OCI-LY1 (cell line): Measurements from ENCODE around the gene CELA2A.
"Not testable (repeated sequence)": the region's sequence is repeated elsewhere in the genome, so short reads cannot be mapped to it uniquely, and the experiment has no call there.

Experiments
- EZH2 ChIP-seq: fragments of 200-600 bp; sonication (generic), shearing (Covaris generic); IDR thresholded peaks from 2 replicates; pipeline ENCODE4 v1.8.0; 2017; ENCODE audit warnings: borderline replicate concordance, mixed run types, mild to moderate bottlenecking, antibody characterized with exemption, low read length, moderate library complexity, mixed read lengths
- TF ChIP-seq, protein P1 (sequence below): fragments of 200-600 bp; sonication (generic), shearing (Covaris generic); IDR thresholded peaks from 2 replicates; pipeline ENCODE4 v1.5.1; 2017; ENCODE audit warnings: mild to moderate bottlenecking, antibody characterized with exemption, low read length, moderate library complexity, mixed read lengths

DNA sequence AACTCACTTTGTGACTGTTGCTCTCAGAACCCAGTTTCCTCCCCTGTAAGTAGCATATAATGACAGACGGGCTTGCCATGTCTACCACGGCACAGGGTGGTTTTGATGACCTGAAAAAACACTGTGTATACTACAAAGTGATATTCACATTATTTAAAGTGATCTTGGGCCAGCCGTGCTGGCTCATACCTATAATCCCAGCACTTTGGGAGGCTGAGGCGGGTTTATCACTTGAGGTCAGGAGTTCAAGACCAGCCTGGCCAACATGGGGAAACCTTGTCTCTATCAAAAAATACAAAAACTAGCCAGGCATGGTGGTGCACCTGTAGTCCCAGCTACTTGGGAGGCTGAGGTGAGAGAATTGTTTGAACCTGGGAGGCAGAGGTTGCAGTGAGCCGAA is 58.0 kb downstream of the CELA2A start:
- TF ChIP-seq, protein P1, sequence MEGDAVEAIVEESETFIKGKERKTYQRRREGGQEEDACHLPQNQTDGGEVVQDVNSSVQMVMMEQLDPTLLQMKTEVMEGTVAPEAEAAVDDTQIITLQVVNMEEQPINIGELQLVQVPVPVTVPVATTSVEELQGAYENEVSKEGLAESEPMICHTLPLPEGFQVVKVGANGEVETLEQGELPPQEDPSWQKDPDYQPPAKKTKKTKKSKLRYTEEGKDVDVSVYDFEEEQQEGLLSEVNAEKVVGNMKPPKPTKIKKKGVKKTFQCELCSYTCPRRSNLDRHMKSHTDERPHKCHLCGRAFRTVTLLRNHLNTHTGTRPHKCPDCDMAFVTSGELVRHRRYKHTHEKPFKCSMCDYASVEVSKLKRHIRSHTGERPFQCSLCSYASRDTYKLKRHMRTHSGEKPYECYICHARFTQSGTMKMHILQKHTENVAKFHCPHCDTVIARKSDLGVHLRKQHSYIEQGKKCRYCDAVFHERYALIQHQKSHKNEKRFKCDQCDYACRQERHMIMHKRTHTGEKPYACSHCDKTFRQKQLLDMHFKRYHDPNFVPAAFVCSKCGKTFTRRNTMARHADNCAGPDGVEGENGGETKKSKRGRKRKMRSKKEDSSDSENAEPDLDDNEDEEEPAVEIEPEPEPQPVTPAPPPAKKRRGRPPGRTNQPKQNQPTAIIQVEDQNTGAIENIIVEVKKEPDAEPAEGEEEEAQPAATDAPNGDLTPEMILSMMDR = not testable (repeated sequence)
- not testable (repeated sequence) for TF ChIP-seq EZH2
